SK-N-SH (cell line): ENCODE results near the gene SV2B.

Experiments
- CTCF ChIP-seq: fragments of 200-600 bp; sonication (generic); IDR thresholded peaks from 2 replicates; pipeline ENCODE4 v1.6.1; 2017; ENCODE audit warnings: antibody characterized with exemption, mild to moderate bottlenecking, moderate library complexity
- MXI1 ChIP-seq: IDR thresholded peaks from 2 replicates; pipeline ENCODE4 v1.6.1; 2012; ENCODE audit warnings: mild to moderate bottlenecking, low read depth, low read length, improper control_type of control experiment
- POLR2AphosphoS5 ChIP-seq: IDR thresholded peaks from 2 replicates; pipeline ENCODE4 v1.6.1; 2012; ENCODE audit warnings: low read depth, low read length
- TEAD4 ChIP-seq: IDR thresholded peaks from 2 replicates; pipeline ENCODE4 v1.4.0; 2012; ENCODE audit warnings: mild to moderate bottlenecking, borderline replicate concordance; ENCODE audit not compliant: insufficient read depth

- TF ChIP-seq POLR2AphosphoS5 = no peak
- no peak for TF ChIP-seq TEAD4
- no peak for TF ChIP-seq MXI1
- TF ChIP-seq CTCF = no peak
These were observed 154.7 kb downstream of the SV2B start for GRCh38 chr15:91254766-91255165.
